SK-N-SH treated with all-trans-retinoic acid at 6 μM for 48 hours (cell line): ENCODE data around the gene SORCS2.

Experiments
- ARNTL ChIP-seq: fragments of 450-650 bp; formaldehyde crosslinking; IDR thresholded peaks from 2 replicates; pipeline ENCODE4 v1.5.0; 2020; ENCODE audit warnings: low read depth, mild to moderate bottlenecking, moderate library complexity, borderline replicate concordance
- BACH2 ChIP-seq: fragments of 250-450 bp; sonication (Bioruptor Pico); IDR thresholded peaks from 2 replicates; pipeline ENCODE4 v1.9.0; 2021; ENCODE audit warnings: mild to moderate bottlenecking, borderline replicate concordance
- CREB5 ChIP-seq: fragments of 250-450 bp; sonication (Bioruptor Pico); IDR thresholded peaks from 2 replicates; pipeline ENCODE4 v1.5.1; 2020; ENCODE audit warnings: low read depth, mild to moderate bottlenecking, moderate library complexity
- CSRNP3 ChIP-seq: fragments of 250-450 bp; sonication (Bioruptor Pico); IDR thresholded peaks from 2 replicates; pipeline ENCODE4 v1.5.1; 2021; ENCODE audit warnings: mild to moderate bottlenecking, moderate library complexity
- ESRRG ChIP-seq: fragments of 250-450 bp; sonication (Bioruptor Pico); IDR thresholded peaks from 2 replicates; pipeline ENCODE4 v1.6.1; 2021; ENCODE audit warnings: mild to moderate bottlenecking
- PATZ1 ChIP-seq: fragments of 250-450 bp; sonication (Bioruptor Pico); IDR thresholded peaks from 2 replicates; pipeline ENCODE4 v1.8.0; 2020; ENCODE audit warnings: mild to moderate bottlenecking, moderate library complexity, borderline replicate concordance
- PPARA ChIP-seq: fragments of 250-450 bp; sonication (Bioruptor Pico); IDR thresholded peaks from 2 replicates; pipeline ENCODE4 v1.5.0; 2020; ENCODE audit warnings: mild to moderate bottlenecking, borderline replicate concordance
- SNAI2 ChIP-seq: fragments of 250-450 bp; sonication (Bioruptor Pico); IDR thresholded peaks from 2 replicates; pipeline ENCODE4 v1.5.0; 2020; ENCODE audit warnings: mild to moderate bottlenecking, moderate library complexity

GRCh38 chr4:7535094-7535493 is 342.8 kb downstream of the SORCS2 start:
- TF ChIP-seq PATZ1 (CRISPR knock-in tag): no peak
- no peak for TF ChIP-seq SNAI2 (CRISPR knock-in tag)
- no peak for TF ChIP-seq ARNTL (CRISPR knock-in tag)
- no peak for TF ChIP-seq CREB5 (CRISPR knock-in tag)
- TF ChIP-seq PPARA: no peak
- TF ChIP-seq CSRNP3 (CRISPR knock-in tag): no peak
- no peak for TF ChIP-seq BACH2
- TF ChIP-seq ESRRG (CRISPR knock-in tag): no peak
